Thyroid gland (tissue), 4 donors: ENCODE measurements around the gene TRAPPC6A.

Experiments
- CTCF ChIP-seq, 6 experiments: fragments of 200-600 bp in 3 of 6; fragments of 450-650 bp in 3 of 6; sonication (generic) in 3 of 6; IDR thresholded peaks; one replicate each; pipeline ENCODE4 v1.5.1; 2016 to 2019; ENCODE audit warnings: antibody characterized with exemption in 6 of 6, mild to moderate bottlenecking in 2 of 6, inconsistent platforms in 1 of 6, moderate library complexity in 1 of 6
- POLR2A ChIP-seq, 2 donors: fragments of 450-650 bp; IDR thresholded peaks; one replicate each; pipeline ENCODE4 v1.6.1; 2017; ENCODE audit warnings: antibody characterized with exemption in 2 of 2, mild to moderate bottlenecking in 2 of 2, moderate library complexity in 1 of 2

- no peak for TF ChIP-seq CTCF (IDR thresholded peaks at IDR 0.05)
- no peak for TF ChIP-seq POLR2A (IDR thresholded peaks at IDR 0.05)
Measured at GRCh38 chr19:45175515-45176345, 2.3 kb downstream of the TRAPPC6A start.
